Osteocyte (in vitro differentiated cells): ENCODE measurements around the gene EPHB1. TPM values are rescaled to one million over a fixed set of nuclear protein-coding genes. Genes with fewer than 3 reads are reported as not detected.
"Not testable (repeated sequence)": the region's sequence is repeated elsewhere in the genome, so short reads cannot be mapped to it uniquely, and the experiment has no call there.

Experiments
- DNase-seq: peaks from one replicate; pipeline ENCODE4 v3.0.0; 2021; ENCODE audit warnings: mixed read lengths; ENCODE audit not compliant: unreplicated experiment; ENCODE audit errors: extremely low spot score
- H3K27ac Mint-ChIP-seq: one replicate; pipeline ENCODE4 v1.8.0; 2021; ENCODE audit warnings: mild to moderate bottlenecking, mixed read lengths; ENCODE audit not compliant: unreplicated experiment
- H3K27me3 Mint-ChIP-seq: one replicate; pipeline ENCODE4 v1.8.0; 2021; ENCODE audit warnings: mixed read lengths; ENCODE audit not compliant: unreplicated experiment
- H3K36me3 Mint-ChIP-seq: one replicate; pipeline ENCODE4 v1.8.0; 2021; ENCODE audit warnings: mixed read lengths; ENCODE audit not compliant: unreplicated experiment
- H3K4me1 Mint-ChIP-seq: one replicate; pipeline ENCODE4 v1.8.0; 2021; ENCODE audit warnings: mixed read lengths; ENCODE audit not compliant: unreplicated experiment
- H3K4me3 Mint-ChIP-seq: one replicate; pipeline ENCODE4 v1.8.0; 2021; ENCODE audit warnings: mild to moderate bottlenecking, moderate library complexity, mixed read lengths; ENCODE audit not compliant: unreplicated experiment
- H3K9me3 Mint-ChIP-seq: one replicate; pipeline ENCODE4 v1.8.0; 2021; ENCODE audit warnings: mixed read lengths; ENCODE audit not compliant: unreplicated experiment
- CTCF ChIP-seq: fragments of 200-600 bp; sonication (generic); IDR thresholded peaks from 2 replicates; pipeline ENCODE4 v1.5.0; 2021; ENCODE audit warnings: antibody characterized with exemption, mild to moderate bottlenecking, moderate library complexity
- total RNA-seq: library from RNA; stranded (reverse); gene quantifications from 2 replicates; pipeline ENCODE4 v1.2.1, GENCODE V29; 2021

EPHB1 gene
- total RNA-seq, 1 donor from 2014 or later = 0.75 TPM

GRCh38 chr3:135103917-135104316 lies 308.9 kb downstream of the EPHB1 start:
- Mint-ChIP-seq H3K4me3 (no peak overlapping the region), H3K36me3 (no peaks in the 10 kb centered on the region), H3K27ac (no peak overlapping the region), H3K4me1 (no peaks in the 10 kb centered on the region), H3K9me3 (peaks cover 6% of the 10 kb centered on the region), H3K27me3 (no peaks in the 10 kb centered on the region)
- TF ChIP-seq CTCF = no peak
- DNase-seq = no peak

GRCh38 chr3:135106445-135106844 lies 311.4 kb downstream of the EPHB1 start:
- no peak for TF ChIP-seq CTCF
- Mint-ChIP-seq H3K27me3 (no peaks in the 10 kb centered on the region), H3K36me3 (no peaks in the 10 kb centered on the region), H3K27ac (no peak overlapping the region), H3K9me3 (peaks cover 6% of the 10 kb centered on the region), H3K4me1 (no peaks in the 10 kb centered on the region), H3K4me3 (no peak overlapping the region)
- no peak for DNase-seq

GRCh38 chr3:135107043-135107442 lies 312.0 kb downstream of the EPHB1 start:
- Mint-ChIP-seq H3K36me3 (no peaks in the 10 kb centered on the region), H3K9me3 (peaks cover 6% of the 10 kb centered on the region), H3K27me3 (no peaks in the 10 kb centered on the region), H3K27ac (no peak overlapping the region), H3K4me1 (no peaks in the 10 kb centered on the region), H3K4me3 (no peak overlapping the region)
- no peak for TF ChIP-seq CTCF
- DNase-seq = no peak

GRCh38 chr3:135109681-135110080 lies 314.6 kb downstream of the EPHB1 start:
- H3K27me3 Mint-ChIP-seq = no peaks in the 10 kb centered on the region

GRCh38 chr3:135114551-135114950 lies 319.5 kb downstream of the EPHB1 start:
- not testable (repeated sequence) for H3K4me1 Mint-ChIP-seq, H3K9me3 Mint-ChIP-seq, DNase-seq, H3K27me3 Mint-ChIP-seq, H3K36me3 Mint-ChIP-seq, H3K4me3 Mint-ChIP-seq, H3K27ac Mint-ChIP-seq

More at GRCh38 chr3:135109681-135110080, 314.6 kb downstream of the EPHB1 start:
- no peaks in the 10 kb centered on the region for H3K36me3 Mint-ChIP-seq
- TF ChIP-seq CTCF = no peak
- H3K27ac Mint-ChIP-seq = no peak overlapping the region
- no peaks in the 10 kb centered on the region for H3K4me1 Mint-ChIP-seq
- no peak overlapping the region for H3K4me3 Mint-ChIP-seq
- no peak for DNase-seq
- H3K9me3 Mint-ChIP-seq = peaks cover 6% of the 10 kb centered on the region

GRCh38 chr3:135117977-135118376 lies 322.9 kb downstream of the EPHB1 start:
- Mint-ChIP-seq H3K27ac (no peak overlapping the region), H3K4me3 (no peak overlapping the region), H3K36me3 (no peaks in the 10 kb centered on the region), H3K4me1 (no peaks in the 10 kb centered on the region), H3K9me3 (peaks cover 8% of the 10 kb centered on the region), H3K27me3 (no peaks in the 10 kb centered on the region)
- DNase-seq = no peak
- TF ChIP-seq CTCF = no peak
